Cardiac muscle cell (in vitro differentiated cells and primary cell): ENCODE results near the gene AFG1L. TPM values are rescaled to one million over a fixed set of nuclear protein-coding genes. Genes with fewer than 3 reads are reported as not detected.
A peak's percentile ranks its signal among the peaks of the same experiment; 100 is the strongest.
"Not testable (repeated sequence)": the region's sequence is repeated elsewhere in the genome, so short reads cannot be mapped to it uniquely, and the experiment has no call there.

Experiments used
- DNase-seq, 2 donors: peaks; one replicate each; pipeline versions ENCODE4 v3.0.0 to v3.0.0-alpha.2; 2010 to 2017; ENCODE audit warnings: low read depth in 1 of 2, low spot score in 1 of 2
- H3K27ac ChIP-seq: fragments of 200-600 bp; sonication (generic); 2 replicates; pipeline ENCODE4 v1.5.1; 2016
- H3K27me3 ChIP-seq: fragments of 200-600 bp; sonication (generic); 2 replicates; pipeline ENCODE4 v1.6.0; 2016; ENCODE audit warnings: control low read depth
- H3K36me3 ChIP-seq: fragments of 200-600 bp; sonication (generic); 2 replicates; pipeline ENCODE4 v1.5.1; 2016; ENCODE audit warnings: control low read depth
- H3K4me1 ChIP-seq: fragments of 200-600 bp; sonication (generic); 2 replicates; pipeline ENCODE4 v1.8.1; 2017; ENCODE audit warnings: low read depth, mild to moderate bottlenecking, mixed run types
- H3K4me3 ChIP-seq: fragments of 200-600 bp; sonication (generic); 2 replicates; pipeline ENCODE4 v1.5.1; 2016; ENCODE audit warnings: mild to moderate bottlenecking
- H3K9me3 ChIP-seq: fragments of 200-600 bp; sonication (generic); 2 replicates; pipeline ENCODE4 v1.5.1; 2017; ENCODE audit warnings: low read depth, mild to moderate bottlenecking, control low read depth
- polyA plus RNA-seq: library from polyadenylated mRNA; unstranded; fragments of >200 nt; fragmentation: Nextera tagmentation; extraction: Ambion mirVana; gene quantifications from 2 replicates; pipeline ENCODE4 v1.2.1, GENCODE V29; 2016
- total RNA-seq: library from RNA; depleted of rRNA; stranded (reverse); fragments of >200 nt; gene quantifications from 2 replicates; pipeline ENCODE4 v1.2.3, GENCODE V29; 2016
- TF ChIP-seq, protein P1 (sequence below): IDR thresholded peaks from 2 replicates; pipeline ENCODE4 v1.5.1; 2012; ENCODE audit warnings: low read depth, mild to moderate bottlenecking, low read length

Gene AFG1L
- total and polyA plus RNA-seq, 2 experiments from 2014 or later, result 7.7 to 8.8 TPM

DNA sequence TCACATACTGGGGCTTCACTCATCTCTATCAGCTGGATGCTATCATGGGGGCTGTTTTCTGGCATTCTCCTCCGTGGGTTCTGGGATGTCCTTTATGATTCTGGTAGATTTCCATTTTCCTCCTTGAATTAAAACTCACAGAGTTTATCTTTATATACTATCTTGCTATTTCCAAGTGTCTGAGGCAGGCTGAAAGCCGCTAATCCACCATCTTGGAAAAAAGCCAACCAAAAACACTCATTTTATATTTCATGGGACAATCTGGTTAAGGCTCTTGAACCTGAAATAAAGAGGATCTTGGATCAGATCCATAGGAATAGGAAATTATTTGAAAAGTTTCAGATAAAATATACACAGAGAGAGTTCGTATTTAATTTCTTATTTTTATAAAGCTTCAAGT, 86.0 kb downstream of the AFG1L start:
- no peak for DNase-seq
- H3K27ac ChIP-seq, result no peak overlapping the region
- H3K36me3 ChIP-seq, result no peaks in the 10 kb centered on the region
- TF ChIP-seq, protein P1, sequence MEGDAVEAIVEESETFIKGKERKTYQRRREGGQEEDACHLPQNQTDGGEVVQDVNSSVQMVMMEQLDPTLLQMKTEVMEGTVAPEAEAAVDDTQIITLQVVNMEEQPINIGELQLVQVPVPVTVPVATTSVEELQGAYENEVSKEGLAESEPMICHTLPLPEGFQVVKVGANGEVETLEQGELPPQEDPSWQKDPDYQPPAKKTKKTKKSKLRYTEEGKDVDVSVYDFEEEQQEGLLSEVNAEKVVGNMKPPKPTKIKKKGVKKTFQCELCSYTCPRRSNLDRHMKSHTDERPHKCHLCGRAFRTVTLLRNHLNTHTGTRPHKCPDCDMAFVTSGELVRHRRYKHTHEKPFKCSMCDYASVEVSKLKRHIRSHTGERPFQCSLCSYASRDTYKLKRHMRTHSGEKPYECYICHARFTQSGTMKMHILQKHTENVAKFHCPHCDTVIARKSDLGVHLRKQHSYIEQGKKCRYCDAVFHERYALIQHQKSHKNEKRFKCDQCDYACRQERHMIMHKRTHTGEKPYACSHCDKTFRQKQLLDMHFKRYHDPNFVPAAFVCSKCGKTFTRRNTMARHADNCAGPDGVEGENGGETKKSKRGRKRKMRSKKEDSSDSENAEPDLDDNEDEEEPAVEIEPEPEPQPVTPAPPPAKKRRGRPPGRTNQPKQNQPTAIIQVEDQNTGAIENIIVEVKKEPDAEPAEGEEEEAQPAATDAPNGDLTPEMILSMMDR, result no peak
- H3K4me1 ChIP-seq, result no peaks in the 10 kb centered on the region
- no peaks in the 10 kb centered on the region for H3K9me3 ChIP-seq
- H3K27me3 ChIP-seq, result no peaks in the 10 kb centered on the region
- no peak overlapping the region for H3K4me3 ChIP-seq

- no peaks in the 10 kb centered on the region for H3K4me1 ChIP-seq
- no peak overlapping the region for H3K27ac ChIP-seq
- DNase-seq, result no peak
- H3K27me3 ChIP-seq, result no peaks in the 10 kb centered on the region
- TF ChIP-seq, protein P1, result no peak
- no peaks in the 10 kb centered on the region for H3K9me3 ChIP-seq
- no peaks in the 10 kb centered on the region for H3K36me3 ChIP-seq
- H3K4me3 ChIP-seq, result no peak overlapping the region
Observed at GRCh38 chr6:108383981-108384380, 89.1 kb downstream of the AFG1L start.

GRCh38 chr6:108389190-108389589, 94.3 kb downstream of the AFG1L start:
- not testable (repeated sequence) for H3K27ac ChIP-seq, H3K4me3 ChIP-seq, H3K4me1 ChIP-seq, DNase-seq, H3K27me3 ChIP-seq, H3K36me3 ChIP-seq, H3K9me3 ChIP-seq

GRCh38 chr6:108395297-108395696, 100.4 kb downstream of the AFG1L start:
- no peak for DNase-seq
- TF ChIP-seq, protein P1, result no peak
- no peaks in the 10 kb centered on the region for H3K36me3 ChIP-seq
- no peak overlapping the region for H3K4me3 ChIP-seq
- no peaks in the 10 kb centered on the region for H3K9me3 ChIP-seq
- H3K27me3 ChIP-seq, result no peaks in the 10 kb centered on the region
- H3K4me1 ChIP-seq, result no peaks in the 10 kb centered on the region
- no peak overlapping the region for H3K27ac ChIP-seq

- TF ChIP-seq, protein P1, result no peak
- Histone ChIP-seq H3K36me3 (no peaks in the 10 kb centered on the region), H3K27me3 (no peaks in the 10 kb centered on the region), H3K9me3 (no peaks in the 10 kb centered on the region), H3K27ac (no peak overlapping the region), H3K4me1 (no peaks in the 10 kb centered on the region), H3K4me3 (no peak overlapping the region)
- no peak for DNase-seq
Observed at GRCh38 chr6:108403236-108403635, 108.4 kb downstream of the AFG1L start.

GRCh38 chr6:108406943-108407342, 112.1 kb downstream of the AFG1L start:
- TF ChIP-seq, protein P1, result no peak
- no peak overlapping the region for H3K27ac ChIP-seq
- H3K36me3 ChIP-seq, result no peaks in the 10 kb centered on the region
- H3K9me3 ChIP-seq, result no peaks in the 10 kb centered on the region
- DNase-seq, result peak in 1 of 2 donors; percentile 1
- H3K4me3 ChIP-seq, result no peak overlapping the region
- no peaks in the 10 kb centered on the region for H3K4me1 ChIP-seq
- H3K27me3 ChIP-seq, result no peaks in the 10 kb centered on the region
